Globus pallidus (tissue), 1 donor: ENCODE measurements around the gene ATP11B.
"Not testable (repeated sequence)": the region's sequence is repeated elsewhere in the genome, so short reads cannot be mapped to it uniquely, and the experiment has no call there.

Experiments used
- DNase-seq: peaks from one replicate; pipeline ENCODE4 v3.0.0-alpha.2; 2015; ENCODE audit warnings: low spot score

The ATP11B gene

DNA sequence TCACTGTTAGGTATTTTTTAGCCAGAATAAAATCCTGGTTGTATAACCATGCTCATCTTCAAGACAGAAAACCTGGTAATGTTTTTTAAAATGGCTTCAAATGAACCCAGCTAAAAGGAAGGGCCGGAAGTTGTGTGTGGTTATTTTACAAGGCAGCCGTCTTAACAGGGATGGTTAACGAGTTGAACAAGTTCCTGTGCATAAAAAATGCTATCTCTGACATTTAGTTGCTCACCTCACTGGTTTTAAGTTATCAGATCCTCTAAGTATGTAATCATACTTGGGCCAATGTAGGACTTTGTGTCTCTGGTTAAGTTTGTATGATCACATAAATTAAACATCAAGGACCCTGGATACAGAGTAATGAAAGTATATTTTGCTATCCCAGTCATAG is 2.1 kb downstream of the ATP11B start:
- DNase-seq = no peak

GRCh38 chr3:182796310-182796709 is 3.0 kb downstream of the ATP11B start:
- no peak for DNase-seq

DNA sequence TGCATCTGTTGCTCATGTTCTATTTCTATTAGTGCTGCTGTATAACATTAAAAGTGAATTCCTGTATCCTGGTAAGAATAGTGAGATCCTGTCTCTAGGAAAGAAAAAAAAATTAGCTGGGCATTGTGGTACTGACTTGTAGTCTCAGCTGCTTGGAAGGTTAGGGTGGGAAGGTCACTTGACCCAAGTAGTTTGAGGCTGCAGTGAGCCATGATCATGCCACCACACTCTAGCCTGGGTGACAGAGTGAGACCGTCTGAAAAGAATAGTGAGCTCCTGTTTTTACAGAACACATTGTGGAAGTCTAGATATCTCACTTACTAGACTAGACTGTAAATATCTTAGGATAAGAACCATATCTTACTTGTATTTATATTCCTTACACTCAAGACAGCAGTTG is 4.6 kb downstream of the ATP11B start:
- no peak for DNase-seq

DNA sequence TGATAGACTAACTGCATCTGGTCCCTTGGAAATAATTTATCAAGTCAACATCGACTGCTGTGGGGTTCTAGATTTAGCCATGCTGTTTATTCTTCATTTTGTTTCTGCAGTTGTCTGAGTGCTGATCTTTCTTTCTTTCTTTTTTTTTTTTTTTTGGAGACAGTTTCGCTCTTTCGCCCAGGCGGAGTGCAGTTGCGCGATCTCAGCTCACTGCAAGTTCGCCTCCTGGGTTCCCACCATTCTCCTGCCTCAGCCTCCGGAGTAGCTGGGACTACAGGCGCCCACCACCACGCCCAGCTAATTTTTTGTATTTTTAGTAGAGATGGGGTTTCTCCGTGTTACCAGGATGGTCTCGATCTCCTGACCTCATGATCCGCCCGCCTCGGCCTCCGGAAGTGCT is 5.8 kb downstream of the ATP11B start:
- DNase-seq = not testable (repeated sequence)

GRCh38 chr3:182800508-182800907 is 7.2 kb downstream of the ATP11B start:
- no peak for DNase-seq

DNA sequence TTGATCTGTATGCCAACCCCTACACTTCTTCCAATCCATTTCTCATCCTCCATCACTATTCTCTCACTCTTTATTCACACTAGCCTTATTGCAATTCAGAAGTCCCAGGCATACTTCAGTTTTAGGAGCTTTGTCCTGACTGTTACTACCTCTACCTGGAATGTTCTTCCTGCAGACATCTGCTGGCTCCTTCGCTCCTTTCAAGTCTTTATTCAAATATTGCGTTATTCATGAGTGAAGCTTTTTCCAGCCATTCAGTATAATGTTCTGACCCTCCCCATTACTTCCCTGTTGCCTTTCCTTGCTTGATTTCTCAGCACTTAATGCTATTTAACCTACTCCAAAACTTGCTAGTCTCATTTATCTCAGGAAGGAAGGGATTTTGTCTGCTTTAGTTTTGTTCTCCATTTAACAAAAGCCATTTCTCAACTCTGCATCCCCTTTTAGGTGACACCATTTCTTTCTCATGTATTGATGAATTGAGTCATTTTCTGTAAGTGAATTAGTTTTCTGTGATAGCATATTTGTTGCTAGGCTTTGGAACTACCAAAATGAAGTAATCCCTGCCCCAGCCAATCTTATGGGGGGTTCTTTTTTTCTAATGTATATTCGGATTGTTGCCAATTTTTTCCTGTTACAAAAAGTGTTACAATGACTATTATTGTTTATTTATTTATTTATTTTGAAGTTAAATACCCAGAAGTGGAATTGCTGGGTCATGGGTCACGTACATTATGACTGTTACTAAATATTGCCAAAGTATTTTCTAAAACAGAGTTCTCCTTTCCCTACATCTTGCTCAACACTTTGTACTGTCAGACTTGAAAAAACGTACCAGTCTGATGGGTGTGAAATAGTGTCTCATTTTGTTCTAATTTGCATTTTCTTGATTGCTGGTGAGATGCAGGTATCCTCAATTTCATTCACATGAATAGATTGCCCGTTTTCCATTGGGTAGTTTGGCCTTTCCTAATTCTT is 9.4 kb downstream of the ATP11B start:
- DNase-seq = no peak

GRCh38 chr3:182803596-182803995 is 10.3 kb downstream of the ATP11B start:
- no peak for DNase-seq

- DNase-seq = no peak
Observed at GRCh38 chr3:182807061-182807460, 13.8 kb downstream of the ATP11B start.

DNA sequence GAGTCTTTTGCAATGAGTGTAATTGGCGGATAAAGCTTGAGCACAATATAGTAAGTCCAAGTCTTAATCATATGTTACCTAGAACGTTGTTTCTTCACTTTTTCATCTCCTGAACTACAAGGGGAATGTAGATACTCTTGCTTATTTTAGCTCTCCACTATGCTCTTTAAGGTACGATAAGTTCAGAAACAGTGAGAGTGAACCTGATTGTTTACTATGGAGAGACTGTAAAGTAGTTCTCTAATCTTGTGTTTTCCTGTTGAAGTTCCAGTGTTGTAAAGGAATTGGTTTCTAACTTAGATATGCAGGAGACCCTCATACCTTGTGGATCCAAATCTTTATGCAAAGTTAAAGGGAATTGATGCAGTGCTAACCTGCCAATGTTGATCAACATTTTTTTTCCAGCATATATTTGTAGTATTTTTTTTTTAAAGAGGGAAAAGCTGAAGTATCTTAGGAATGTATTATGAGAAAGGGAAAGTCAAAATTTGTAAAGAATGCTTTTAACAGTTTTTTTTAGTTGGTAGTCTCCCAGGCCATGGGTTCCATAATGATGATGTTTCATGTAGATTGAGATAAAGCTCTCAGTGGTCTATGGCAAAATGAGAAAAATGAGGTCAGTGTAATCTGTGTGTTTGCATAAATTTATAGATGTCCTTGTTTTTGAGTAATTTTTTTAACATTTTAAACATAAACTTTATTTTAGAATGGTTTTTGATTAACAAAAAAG is 14.9 kb downstream of the ATP11B start:
- DNase-seq = no peak

DNA sequence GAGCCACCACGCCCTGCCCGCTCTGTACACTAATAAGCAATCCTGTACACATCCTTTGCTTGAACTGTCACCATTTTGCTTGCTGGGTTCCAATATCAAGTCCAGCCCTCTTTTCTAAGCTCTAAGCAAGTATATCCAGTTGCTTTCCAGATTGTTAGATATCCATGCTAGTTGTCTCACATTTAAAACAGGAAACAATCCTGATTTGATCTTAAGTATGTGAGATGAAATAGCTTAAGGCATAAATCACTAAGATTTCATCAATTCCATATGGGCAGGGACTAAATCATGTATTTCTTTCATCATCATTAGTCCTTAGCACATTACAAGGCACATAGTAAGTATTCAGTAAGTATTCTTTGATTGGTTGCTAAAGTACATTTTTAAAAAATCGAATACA is 16.2 kb downstream of the ATP11B start:
- DNase-seq = no peak

DNA sequence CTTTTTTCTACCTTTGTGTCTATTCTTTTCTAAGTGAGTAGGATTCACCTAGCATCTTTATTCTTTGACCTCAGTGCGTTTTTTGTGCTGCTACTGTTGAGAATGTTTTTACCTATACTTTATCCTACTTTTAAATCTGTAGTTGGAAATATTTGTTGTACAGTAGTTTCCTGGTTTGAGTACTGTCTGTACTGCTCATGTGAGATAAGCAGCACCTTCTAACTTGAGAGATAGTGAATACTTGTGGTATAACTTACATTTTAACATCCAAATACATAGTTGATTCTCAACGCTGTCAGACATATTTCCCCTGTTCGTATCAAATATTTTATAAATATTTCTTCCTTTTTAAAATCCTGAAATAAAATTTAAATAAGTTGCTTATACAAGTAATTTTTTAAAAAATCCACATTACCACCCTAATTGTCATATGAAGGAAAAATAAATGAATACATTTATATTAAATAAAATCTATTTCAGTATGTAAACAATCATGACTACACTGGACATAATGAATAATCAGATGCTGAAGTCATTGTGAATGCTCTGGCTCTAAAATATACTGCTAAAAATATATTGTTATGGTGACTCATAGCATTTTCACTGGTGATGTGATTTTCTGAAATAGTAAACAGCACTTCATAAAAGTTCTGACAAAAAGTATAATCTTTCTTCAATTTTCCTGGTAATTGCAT is 17.4 kb downstream of the ATP11B start:
- DNase-seq = no peak

DNA sequence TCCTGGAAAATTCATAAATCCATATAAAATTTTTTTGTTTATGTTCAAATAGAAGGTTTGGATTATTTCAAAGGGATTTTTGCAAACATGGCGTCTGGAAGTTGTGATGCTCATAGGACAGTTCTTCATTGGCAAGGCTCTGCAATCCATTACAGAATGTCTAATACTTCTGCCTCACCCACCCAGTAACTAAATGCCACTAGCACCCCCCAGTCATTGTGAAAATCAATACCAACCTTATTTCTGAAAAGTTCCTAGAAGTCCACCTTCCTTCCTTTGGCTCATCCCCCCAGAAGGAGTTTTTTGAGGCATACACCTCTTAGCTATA is 17.9 kb downstream of the ATP11B start:
- no peak for DNase-seq

DNA sequence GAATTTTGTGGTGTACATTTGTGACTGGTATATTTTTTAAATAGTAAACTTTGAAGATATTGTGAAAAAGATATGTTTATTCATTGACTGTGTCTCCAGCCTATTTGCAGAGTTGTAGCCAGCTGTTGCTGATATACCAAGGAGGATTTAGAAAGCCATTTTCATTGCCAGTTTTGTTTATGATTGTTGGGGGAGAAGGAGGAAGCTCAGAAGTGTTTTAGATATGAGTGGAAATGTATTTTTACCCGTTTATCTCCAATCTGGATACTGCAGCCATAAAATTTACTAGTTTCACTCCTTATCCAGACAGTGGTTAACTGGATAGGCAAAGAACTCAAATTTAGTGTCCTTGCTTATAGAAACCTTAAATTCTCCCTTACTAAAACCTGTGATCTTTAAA is 18.8 kb downstream of the ATP11B start:
- no peak for DNase-seq

GRCh38 chr3:182814419-182815062 is 21.2 kb downstream of the ATP11B start:
- no peak for DNase-seq

- DNase-seq = no peak
Observed at GRCh38 chr3:182816181-182816580, 22.9 kb downstream of the ATP11B start.

DNA sequence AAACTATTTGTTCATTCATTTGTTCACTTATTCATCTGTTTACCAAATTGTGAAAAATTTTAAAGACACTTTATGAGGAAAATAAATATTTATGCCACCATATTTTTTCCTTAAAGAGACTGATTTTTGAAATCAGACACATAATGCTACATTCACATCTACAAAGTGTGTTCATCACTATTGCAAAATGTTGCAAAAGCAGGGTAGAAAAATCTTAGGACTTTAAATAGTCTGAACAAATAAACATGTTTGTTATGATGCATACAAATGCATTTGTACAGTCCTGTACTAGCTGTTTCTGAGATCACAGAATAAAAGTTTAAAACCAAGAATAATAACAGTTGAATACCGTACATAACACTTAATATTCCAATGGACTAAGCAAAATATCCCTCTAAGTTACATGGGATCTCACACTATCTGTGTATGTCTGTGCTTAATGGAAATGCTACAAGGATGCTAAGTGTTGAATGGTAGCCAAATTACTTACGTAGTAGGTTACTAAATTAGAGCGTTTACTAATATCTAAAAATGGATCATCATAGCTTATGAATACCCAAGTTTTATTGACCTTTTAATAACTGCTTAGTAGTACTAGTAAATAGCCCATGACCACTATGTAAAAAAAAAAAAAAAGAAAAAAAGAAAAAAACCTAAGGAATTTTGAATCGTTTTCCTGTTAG is 25.1 kb downstream of the ATP11B start:
- no peak for DNase-seq

- DNase-seq = no peak
Observed at GRCh38 chr3:182821221-182821981, 28.1 kb downstream of the ATP11B start.

- not testable (repeated sequence) for DNase-seq
Observed at GRCh38 chr3:182822260-182822659, 29.0 kb downstream of the ATP11B start.

- no peak for DNase-seq
Observed at GRCh38 chr3:182824957-182825356, 31.7 kb downstream of the ATP11B start.

- DNase-seq = no peak
Observed at GRCh38 chr3:182829761-182830405, 36.6 kb downstream of the ATP11B start.
